Renal cortex interstitium (tissue), 15 donors: ENCODE data around the gene PPP1R1B. TPM values are rescaled to one million over a fixed set of nuclear protein-coding genes. Genes with fewer than 3 reads are reported as not detected.
A peak's percentile ranks its signal among the peaks of the same experiment; 100 is the strongest.
"Not testable (repeated sequence)": the region's sequence is repeated elsewhere in the genome, so short reads cannot be mapped to it uniquely, and the experiment has no call there.

Experiments used
- DNase-seq, 11 donors: peaks; one replicate each; pipeline ENCODE4 v3.0.0-alpha.2; 2013; ENCODE audit warnings: low read depth in 9 of 11, low spot score in 4 of 11; ENCODE audit errors: extremely low read depth in 1 of 11
- long read RNA-seq, 16 experiments: transcript quantifications; one replicate each; lab custom pipeline, GENCODE V29; 2026
- polyA plus RNA-seq, 3 donors: library from polyadenylated mRNA; unstranded; fragments of 120-200 nt; gene quantifications; one replicate each; pipeline ENCODE4 v1.2.1, GENCODE V29; 2013; ENCODE audit not compliant: insufficient read length in 3 of 3

PPP1R1B gene
- 10 to 100 TPM in 2 of 3 donors, 1 to 10 TPM in 1; 8.2 to 13.1 (median 13.0) TPM for polyA plus RNA-seq
- long read RNA-seq, donor 1, transcript PPP1R1B-206 (3 exons, 2,879 nt), result major isoform, 6 of 7 reads
- long read RNA-seq, donor 1, partial matches to known transcripts, result 0 of 7 reads
- long read RNA-seq, donor 1, other reads (novel, unspliced or antisense), result 0 of 7 reads
- long read RNA-seq, donor 2, partial matches to known transcripts, result 0 of 2 reads
- long read RNA-seq, donor 2, other reads (novel, unspliced or antisense), result 0 of 2 reads
- long read RNA-seq, donor 3, partial matches to known transcripts, result 0 of 4 reads
- long read RNA-seq, donor 3, other reads (novel, unspliced or antisense), result 0 of 4 reads
- long read RNA-seq, donor 4, partial matches to known transcripts, result 0 of 4 reads
- long read RNA-seq, donor 4, other reads (novel, unspliced or antisense), result 0 of 4 reads
- long read RNA-seq, donor 5, result 0 reads
- long read RNA-seq, donor 6, partial matches to known transcripts, result 0 of 3 reads
- long read RNA-seq, donor 6, other reads (novel, unspliced or antisense), result 0 of 3 reads
- long read RNA-seq, donor 7, partial matches to known transcripts, result 0 of 4 reads
- long read RNA-seq, donor 7, other reads (novel, unspliced or antisense), result 0 of 4 reads
- long read RNA-seq, donor 8, result 0 reads
- long read RNA-seq, donor 9, partial matches to known transcripts, result 0 of 1 reads
- long read RNA-seq, donor 9, other reads (novel, unspliced or antisense), result 0 of 1 reads
- long read RNA-seq, donor 10, partial matches to known transcripts, result 0 of 3 reads
- long read RNA-seq, donor 10, other reads (novel, unspliced or antisense), result 0 of 3 reads
- long read RNA-seq, donor 11, partial matches to known transcripts, result 0 of 5 reads
- long read RNA-seq, donor 11, other reads (novel, unspliced or antisense), result 0 of 5 reads
- long read RNA-seq, donor 12, result 0 reads
- long read RNA-seq, donor 13, result 0 reads
- long read RNA-seq, donor 14, partial matches to known transcripts, result 0 of 4 reads
- long read RNA-seq, donor 14, other reads (novel, unspliced or antisense), result 0 of 4 reads
- long read RNA-seq, donor 15, partial matches to known transcripts, result 0 of 2 reads
- long read RNA-seq, donor 15, other reads (novel, unspliced or antisense), result 0 of 2 reads
- long read RNA-seq, donor 16, transcript PPP1R1B-206 (3 exons, 2,879 nt), result major isoform, 6 of 7 reads
- long read RNA-seq, donor 16, partial matches to known transcripts, result 0 of 7 reads
- long read RNA-seq, donor 16, other reads (novel, unspliced or antisense), result 0 of 7 reads

GRCh38 chr17:39626171-39627046, at the start of gene PPP1R1B:
TSS of gene PPP1R1B (plus strand) at chr17:39626952. CDS start at chr17:39627393, 441 bp downstream.
- no peak for DNase-seq

DNA sequence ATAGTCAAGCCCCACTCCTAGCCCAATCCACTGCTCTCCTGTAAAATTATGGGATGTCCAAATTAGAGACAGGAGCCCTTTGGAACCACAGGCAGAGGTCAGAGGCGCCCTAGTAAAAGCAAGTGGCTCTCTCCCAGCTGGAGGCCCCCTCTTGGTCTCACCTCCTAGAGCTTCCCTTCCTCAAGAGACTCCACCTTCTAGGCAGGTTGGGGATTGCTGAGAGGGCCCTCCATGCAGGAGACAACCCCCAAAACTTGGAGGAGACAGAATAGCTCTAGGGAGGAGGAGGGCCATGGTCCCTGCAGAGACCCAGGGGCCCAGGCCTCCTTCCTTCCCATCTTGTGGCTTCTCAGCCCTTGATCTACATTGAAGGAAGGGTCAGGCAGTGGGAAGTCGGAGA, 48.5 kb upstream of the PPP1R1B start:
- no peak for DNase-seq

GRCh38 chr17:39579318-39580081, 47.3 kb upstream of the PPP1R1B start:
- no peak for DNase-seq

GRCh38 chr17:39580082-39580468, 46.7 kb upstream of the PPP1R1B start:
- no peak for DNase-seq

DNA sequence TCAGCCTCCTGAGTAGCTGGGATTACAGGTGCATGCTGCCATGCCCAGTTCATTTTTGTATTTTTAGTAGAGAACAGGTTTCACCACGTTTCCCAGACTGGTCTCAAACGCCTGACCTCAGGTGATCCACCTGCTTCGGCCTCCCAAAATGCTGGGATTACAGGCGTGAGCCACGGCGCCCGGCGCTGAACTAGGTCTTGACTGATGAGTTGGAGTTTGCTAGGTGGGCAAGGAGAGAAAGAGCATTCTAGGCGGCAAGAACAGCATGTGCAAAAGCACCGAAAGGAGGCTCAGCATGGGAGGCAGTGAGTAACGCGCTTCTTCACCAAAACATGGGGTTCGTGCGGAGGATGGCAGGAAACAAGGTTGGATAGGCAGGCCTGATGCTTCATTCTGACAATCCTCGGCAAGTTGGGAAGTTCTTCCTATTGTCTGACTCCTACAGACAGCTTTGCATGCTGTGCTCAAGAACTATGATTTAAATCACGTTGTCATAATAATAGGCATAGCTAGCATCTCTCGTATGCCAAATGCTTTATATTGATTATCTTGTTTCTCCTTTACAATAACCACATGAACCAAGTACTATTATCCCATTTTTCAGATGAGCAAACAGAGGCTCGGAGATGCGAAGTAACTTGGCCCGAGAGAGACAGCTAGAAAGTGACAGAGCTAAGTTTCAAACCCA, 45.5 kb upstream of the PPP1R1B start:
- no peak for DNase-seq

DNA sequence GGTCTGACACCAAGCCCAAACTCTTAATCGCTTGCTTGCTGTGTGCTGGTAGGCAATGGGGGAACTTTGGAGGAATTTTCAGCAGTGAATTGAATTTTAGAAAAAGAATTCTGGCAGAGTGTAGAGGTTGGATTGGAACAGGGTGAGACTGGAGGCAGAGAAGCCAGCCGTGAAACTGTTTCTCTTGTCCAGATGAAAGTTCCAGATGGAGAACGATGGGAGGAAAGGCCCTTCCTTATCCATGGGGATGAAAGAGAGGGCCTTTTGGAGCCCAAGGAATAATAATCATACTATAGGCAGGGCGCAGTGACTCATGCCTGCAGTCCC, 45.0 kb upstream of the PPP1R1B start:
- no peak for DNase-seq

- DNase-seq, result no peak
These were observed 44.1 kb upstream of the PPP1R1B start for GRCh38 chr17:39582658-39583057.

DNA sequence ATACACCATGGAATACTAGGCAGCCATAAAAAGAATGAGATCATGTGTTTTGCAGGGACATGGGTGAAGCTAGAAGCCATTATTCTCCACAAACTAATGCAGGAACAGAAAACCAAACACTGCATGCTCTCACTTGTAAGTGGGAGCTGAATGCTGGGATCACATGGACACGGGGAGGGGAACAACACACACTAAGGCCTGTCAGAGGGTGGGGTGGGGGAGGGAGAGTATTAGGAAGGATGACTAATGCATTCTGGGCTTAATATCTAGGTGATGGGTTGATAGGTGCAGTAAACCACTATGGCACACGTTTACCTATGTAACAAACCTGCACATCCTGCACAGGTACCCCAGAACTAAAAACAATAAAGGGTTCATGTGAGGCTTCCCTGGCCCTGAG, 36.6 kb upstream of the PPP1R1B start:
- DNase-seq, result not testable (repeated sequence)

- peak; percentile 63 to 86 (median 77) for DNase-seq
These were observed 34.5 kb upstream of the PPP1R1B start for GRCh38 chr17:39591958-39592954.

- no peak for DNase-seq
These were observed 33.4 kb upstream of the PPP1R1B start for GRCh38 chr17:39593371-39593770.

DNA sequence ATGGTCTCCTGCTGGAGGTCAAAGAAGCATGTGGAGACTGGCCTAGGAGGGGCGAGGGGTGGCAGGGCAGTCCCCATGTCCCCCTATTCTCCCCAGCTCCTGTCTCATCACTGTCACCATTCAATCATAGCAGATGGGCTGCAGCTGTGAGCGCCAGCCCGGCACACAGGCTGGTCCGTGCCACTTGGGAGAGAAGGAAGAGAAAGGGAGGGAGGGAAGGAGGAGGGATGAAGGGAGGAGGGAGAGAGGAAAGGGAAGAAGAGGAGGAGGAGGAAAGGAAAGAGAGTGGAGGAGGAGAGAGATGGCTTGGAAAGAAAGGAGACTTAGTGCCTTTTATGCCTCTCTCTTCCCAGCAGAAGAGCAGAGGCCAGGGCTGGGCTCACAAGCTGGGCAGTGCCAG, 31.5 kb upstream of the PPP1R1B start:
- no peak for DNase-seq

DNA sequence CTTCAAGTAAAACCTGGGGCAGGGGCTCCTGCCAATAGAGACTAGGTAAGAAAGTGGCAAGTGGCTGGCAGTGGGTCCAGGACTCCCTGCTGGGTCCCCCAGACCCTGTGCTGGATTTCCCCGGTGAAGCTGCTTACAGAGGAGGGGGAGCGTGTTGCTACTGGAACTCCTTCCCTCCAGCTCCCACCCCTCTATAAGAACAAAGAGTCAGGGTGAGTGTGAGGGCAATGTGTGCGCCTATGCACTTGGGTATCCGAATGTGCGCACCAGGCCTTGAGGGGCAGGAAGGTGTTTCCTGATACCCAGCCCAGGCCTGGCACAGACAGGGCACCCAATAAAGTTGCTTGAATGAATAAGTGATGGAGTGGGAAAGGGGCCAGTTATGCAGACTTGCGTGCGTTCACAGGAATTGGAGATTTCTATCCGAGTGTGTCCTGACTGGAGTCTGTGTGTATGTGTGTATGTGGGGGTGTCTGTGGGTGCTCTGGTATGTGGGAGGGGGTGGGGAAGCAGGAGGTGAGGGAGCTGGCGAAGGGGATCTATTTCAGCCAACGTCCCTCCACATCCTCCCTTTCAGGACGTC, 30.7 kb upstream of the PPP1R1B start:
- no peak for DNase-seq

- DNase-seq, result no peak
These were observed 30.0 kb upstream of the PPP1R1B start for GRCh38 chr17:39596543-39597267.

DNA sequence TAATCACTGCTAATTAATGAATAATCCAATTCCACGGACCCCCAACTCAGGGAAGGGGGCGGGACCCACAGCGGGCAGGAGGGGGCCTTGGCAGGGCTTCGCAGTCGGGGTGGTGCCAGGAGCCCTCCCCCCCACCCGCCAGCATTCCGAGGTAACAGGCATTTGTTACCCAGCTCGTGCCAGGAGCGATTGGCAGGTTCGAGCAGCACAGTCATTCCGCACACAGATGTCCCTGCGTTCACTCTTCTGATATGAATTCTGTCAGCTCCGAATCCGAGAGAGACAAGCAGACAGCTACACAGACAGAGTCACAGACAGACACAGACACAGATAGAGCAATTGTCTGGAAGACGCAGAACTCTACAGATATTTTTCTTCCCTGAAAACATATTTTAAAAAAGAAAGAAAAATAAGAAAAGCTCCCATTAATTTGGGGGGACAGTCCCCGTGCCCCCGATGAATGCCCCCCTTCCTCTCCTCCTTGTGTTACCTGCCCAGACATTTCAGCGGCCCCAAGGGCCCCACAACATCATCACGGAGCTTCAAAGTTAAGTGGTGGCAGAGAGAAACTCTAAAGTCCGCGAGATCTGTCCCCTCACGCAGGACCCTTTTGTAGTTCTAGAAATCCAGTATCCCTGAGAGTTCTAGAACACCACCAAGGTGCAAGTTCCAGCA, 29.2 kb upstream of the PPP1R1B start:
- no peak for DNase-seq

GRCh38 chr17:39598047-39598481, 28.7 kb upstream of the PPP1R1B start:
- no peak for DNase-seq
